Measurements from ENCODE around the gene PTGR3.

- no peak for TF ChIP-seq CTCF (IDR thresholded peaks at IDR 0.05)
- TF ChIP-seq POLR2A (IDR thresholded peaks at IDR 0.05), result no peak
- TF ChIP-seq EP300 (IDR thresholded peaks at IDR 0.05), result no peak
These were observed 3.8 kb upstream of the PTGR3 start for GRCh38 chr18:75212751-75213090.
